ENCODE measurements around the gene MYLK4. TPM values are rescaled to one million over a fixed set of nuclear protein-coding genes. Genes with fewer than 3 reads are reported as not detected.

Gene MYLK4
- total and polyA plus RNA-seq, 2 of the 13 experiments (the other 11 are each of a cell fraction or from before 2014, with no cell fraction given): 0.26 to 0.29 TPM

DNA sequence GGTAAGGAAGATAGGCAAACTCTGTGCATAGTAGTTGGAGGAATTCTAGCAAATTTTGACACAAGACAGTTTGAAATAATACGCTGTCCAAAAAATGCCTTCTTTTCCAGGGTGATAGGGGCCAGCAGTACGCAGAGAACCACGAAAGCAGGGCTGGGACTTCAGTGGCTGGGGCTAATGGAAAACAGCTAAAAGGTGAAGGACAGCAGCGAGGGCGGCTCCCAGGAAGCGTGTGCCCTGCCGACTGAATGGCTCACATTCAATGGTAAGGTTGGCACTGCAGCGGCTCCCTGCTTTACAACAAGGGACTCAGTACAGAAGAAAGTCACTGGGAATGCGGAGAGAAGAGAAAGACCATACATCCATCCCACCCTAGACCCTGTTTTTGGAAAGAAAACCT, 131.1 kb downstream of the MYLK4 start:
- in situ Hi-C loops (cut with HindIII; ENCODE audit: extremely low pct_ligation_motif_present, low pct_unique_long_range_greater_than_20kb): no loop called here
- ATAC-seq (no peak), DNase-seq (ENCODE audit: low spot score) (no peak), FAIRE-seq (no peak)
- H3K4me2 ChIP-seq (ENCODE audit: low read depth, low read length): no peak overlapping the region
- WGBS (ENCODE audit: low lambda C conversion rate): 47% methylated on average over 9 of the region's 9 CpGs
- H3K27ac ChIP-seq (ENCODE audit: extremely low read length, insufficient read depth, low read length): no peak overlapping the region
- no peaks in the 10 kb centered on the region for H3K4me1 ChIP-seq (ENCODE audit: insufficient read depth, low read length)
- intact Hi-C loops (cut with micrococcal nuclease; ENCODE audit: unreplicated experiment): no loop called here
- H3K9ac ChIP-seq (ENCODE audit: insufficient read depth, low read depth, low read length): no peak overlapping the region
- no TSS peak for BruUV-seq (replicated peaks)
- CTCF ChIA-PET (ENCODE audit: low intra/inter-chr PET ratio, low total read pairs): no interaction called here
- H3K36me3 ChIP-seq (replicated peaks in 1 of 2; ENCODE audit: control insufficient read depth in 1 of 2, insufficient read depth in 2 of 2, low read length in 2 of 2): no peaks in the 10 kb centered on the region
- H3K4me3 ChIP-seq (replicated peaks in 1 of 3; ENCODE audit: insufficient read depth in 1 of 3, low read depth in 2 of 3, low read length in 3 of 3): no peak overlapping the region
- no peaks in the 10 kb centered on the region for H4K20me1 ChIP-seq (ENCODE audit: insufficient read depth, low read length)
- POLR2A ChIA-PET: no interaction called here
- H3K79me2 ChIP-seq (ENCODE audit: insufficient read depth, low read length): no peaks in the 10 kb centered on the region
- TF ChIP-seq DR1 (CRISPR knock-in tag; IDR thresholded peaks at IDR 0.05) (no peak), CCAR2 (optimal IDR thresholded peaks at IDR 0.05; ENCODE audit: low read depth, low read length) (no peak), ZNF20 (CRISPR knock-in tag; IDR thresholded peaks at IDR 0.05) (no peak), ZFP36L2 (CRISPR knock-in tag; IDR thresholded peaks at IDR 0.05) (no peak), SETDB1 (CRISPR knock-in tag; IDR thresholded peaks at IDR 0.05; ENCODE audit: borderline replicate concordance) (no peak), BRD4 (CRISPR knock-in tag; IDR thresholded peaks at IDR 0.05) (no peak), RXRA (CRISPR knock-in tag; IDR thresholded peaks at IDR 0.05) (no peak), ZNF253 (CRISPR knock-in tag; IDR thresholded peaks at IDR 0.05; ENCODE audit: borderline replicate concordance) (no peak), ZNF552 (CRISPR knock-in tag; IDR thresholded peaks at IDR 0.05; ENCODE audit: borderline replicate concordance) (no peak), HDAC1 (CRISPR knock-in tag; IDR thresholded peaks at IDR 0.05) (no peak), HNRNPL (IDR thresholded peaks at IDR 0.05; ENCODE audit: low read depth, low read length) (no peak)
- no peak overlapping the region for H2AFZ ChIP-seq (ENCODE audit: low read length)
- peaks cover 3 to 60% of the 10 kb centered on the region in 2 experiments; a peak in 3 of 5 replicates for H3K27me3 ChIP-seq (ENCODE audit: control insufficient read depth in 1 of 2, insufficient read depth in 2 of 2, low read length in 2 of 2)
- H3K9me3 ChIP-seq (ENCODE audit: low read length): no peaks in the 10 kb centered on the region

GRCh38 chr6:2617729-2618128, 133.0 kb downstream of the MYLK4 start:
- ATAC-seq (no peak), DNase-seq (ENCODE audit: low spot score) (no peak), FAIRE-seq (no peak)
- intact Hi-C loops (cut with micrococcal nuclease; ENCODE audit: unreplicated experiment): no loop called here
- no peak overlapping the region for H3K27ac ChIP-seq (ENCODE audit: extremely low read length, insufficient read depth, low read length)
- WGBS (ENCODE audit: low lambda C conversion rate): 2% methylated on average over 4 of the region's 4 CpGs
- in situ Hi-C loops (cut with HindIII; ENCODE audit: extremely low pct_ligation_motif_present, low pct_unique_long_range_greater_than_20kb): no loop called here
- H3K36me3 ChIP-seq (replicated peaks in 1 of 2; ENCODE audit: control insufficient read depth in 1 of 2, insufficient read depth in 2 of 2, low read length in 2 of 2): no peaks in the 10 kb centered on the region
- no peak overlapping the region for H3K9ac ChIP-seq (ENCODE audit: insufficient read depth, low read depth, low read length)
- no peak overlapping the region for H2AFZ ChIP-seq (ENCODE audit: low read length)
- H4K20me1 ChIP-seq (ENCODE audit: insufficient read depth, low read length): no peaks in the 10 kb centered on the region
- ChIA-PET POLR2A (no interaction called here), CTCF (ENCODE audit: low intra/inter-chr PET ratio, low total read pairs) (no interaction called here)
- H3K4me1 ChIP-seq (ENCODE audit: insufficient read depth, low read length): no peaks in the 10 kb centered on the region
- no peaks in the 10 kb centered on the region for H3K9me3 ChIP-seq (ENCODE audit: low read length)
- no TSS peak for BruUV-seq (replicated peaks)
- no peaks in the 10 kb centered on the region for H3K79me2 ChIP-seq (ENCODE audit: insufficient read depth, low read length)
- no peak overlapping the region for H3K4me3 ChIP-seq (replicated peaks in 1 of 3; ENCODE audit: insufficient read depth in 1 of 3, low read depth in 2 of 3, low read length in 3 of 3)
- H3K4me2 ChIP-seq (ENCODE audit: low read depth, low read length): no peak overlapping the region
- no peak for TF ChIP-seq ZNF777 (CRISPR knock-in tag; IDR thresholded peaks at IDR 0.05)
- TF ChIP-seq, protein P1, sequence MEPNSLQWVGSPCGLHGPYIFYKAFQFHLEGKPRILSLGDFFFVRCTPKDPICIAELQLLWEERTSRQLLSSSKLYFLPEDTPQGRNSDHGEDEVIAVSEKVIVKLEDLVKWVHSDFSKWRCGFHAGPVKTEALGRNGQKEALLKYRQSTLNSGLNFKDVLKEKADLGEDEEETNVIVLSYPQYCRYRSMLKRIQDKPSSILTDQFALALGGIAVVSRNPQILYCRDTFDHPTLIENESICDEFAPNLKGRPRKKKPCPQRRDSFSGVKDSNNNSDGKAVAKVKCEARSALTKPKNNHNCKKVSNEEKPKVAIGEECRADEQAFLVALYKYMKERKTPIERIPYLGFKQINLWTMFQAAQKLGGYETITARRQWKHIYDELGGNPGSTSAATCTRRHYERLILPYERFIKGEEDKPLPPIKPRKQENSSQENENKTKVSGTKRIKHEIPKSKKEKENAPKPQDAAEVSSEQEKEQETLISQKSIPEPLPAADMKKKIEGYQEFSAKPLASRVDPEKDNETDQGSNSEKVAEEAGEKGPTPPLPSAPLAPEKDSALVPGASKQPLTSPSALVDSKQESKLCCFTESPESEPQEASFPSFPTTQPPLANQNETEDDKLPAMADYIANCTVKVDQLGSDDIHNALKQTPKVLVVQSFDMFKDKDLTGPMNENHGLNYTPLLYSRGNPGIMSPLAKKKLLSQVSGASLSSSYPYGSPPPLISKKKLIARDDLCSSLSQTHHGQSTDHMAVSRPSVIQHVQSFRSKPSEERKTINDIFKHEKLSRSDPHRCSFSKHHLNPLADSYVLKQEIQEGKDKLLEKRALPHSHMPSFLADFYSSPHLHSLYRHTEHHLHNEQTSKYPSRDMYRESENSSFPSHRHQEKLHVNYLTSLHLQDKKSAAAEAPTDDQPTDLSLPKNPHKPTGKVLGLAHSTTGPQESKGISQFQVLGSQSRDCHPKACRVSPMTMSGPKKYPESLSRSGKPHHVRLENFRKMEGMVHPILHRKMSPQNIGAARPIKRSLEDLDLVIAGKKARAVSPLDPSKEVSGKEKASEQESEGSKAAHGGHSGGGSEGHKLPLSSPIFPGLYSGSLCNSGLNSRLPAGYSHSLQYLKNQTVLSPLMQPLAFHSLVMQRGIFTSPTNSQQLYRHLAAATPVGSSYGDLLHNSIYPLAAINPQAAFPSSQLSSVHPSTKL (CRISPR knock-in tag; IDR thresholded peaks at IDR 0.05): no peak
- TF ChIP-seq JUN (CRISPR knock-in tag; IDR thresholded peaks at IDR 0.05): no peak
- TF ChIP-seq TP53 (CRISPR knock-in tag; conservative IDR thresholded peaks at IDR 0.05): no peak
- no peak for TF ChIP-seq ZBTB20 (CRISPR knock-in tag; IDR thresholded peaks at IDR 0.05; ENCODE audit: borderline replicate concordance, low read depth)
- TF ChIP-seq YY1 (IDR thresholded peaks at IDR 0.05; ENCODE audit: insufficient read depth, insufficient replicate concordance, low read depth, low read length): no peak
- peaks cover 3 to 40% of the 10 kb centered on the region in 2 experiments; a peak in 3 of 5 replicates for H3K27me3 ChIP-seq (ENCODE audit: control insufficient read depth in 1 of 2, insufficient read depth in 2 of 2, low read length in 2 of 2)

Measured in HepG2 (cell line).